ENCODE measurements around the gene OR52H1.

OR52H1 gene

DNA sequence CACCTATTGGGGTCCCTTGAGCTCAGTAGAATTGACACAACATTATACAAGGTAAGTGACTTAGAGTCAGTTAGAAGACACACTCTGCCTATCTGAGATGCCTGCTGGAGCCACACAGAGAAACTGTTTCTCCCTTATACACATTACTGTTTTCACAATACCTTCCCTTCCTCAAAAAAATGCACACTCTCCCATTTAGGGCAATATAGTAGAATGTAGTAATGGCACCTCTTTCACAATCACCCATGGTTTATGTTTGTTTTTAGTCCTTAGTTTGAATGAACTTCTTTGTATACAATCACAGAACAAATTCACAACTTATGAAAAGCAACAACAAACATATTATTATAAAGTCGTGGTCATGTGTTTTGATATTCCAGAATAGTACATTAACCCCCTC is 14.3 kb downstream of the OR52H1 start:
- no peak for DNase-seq (ENCODE audit: low spot score)
- TF ChIP-seq, protein P1, sequence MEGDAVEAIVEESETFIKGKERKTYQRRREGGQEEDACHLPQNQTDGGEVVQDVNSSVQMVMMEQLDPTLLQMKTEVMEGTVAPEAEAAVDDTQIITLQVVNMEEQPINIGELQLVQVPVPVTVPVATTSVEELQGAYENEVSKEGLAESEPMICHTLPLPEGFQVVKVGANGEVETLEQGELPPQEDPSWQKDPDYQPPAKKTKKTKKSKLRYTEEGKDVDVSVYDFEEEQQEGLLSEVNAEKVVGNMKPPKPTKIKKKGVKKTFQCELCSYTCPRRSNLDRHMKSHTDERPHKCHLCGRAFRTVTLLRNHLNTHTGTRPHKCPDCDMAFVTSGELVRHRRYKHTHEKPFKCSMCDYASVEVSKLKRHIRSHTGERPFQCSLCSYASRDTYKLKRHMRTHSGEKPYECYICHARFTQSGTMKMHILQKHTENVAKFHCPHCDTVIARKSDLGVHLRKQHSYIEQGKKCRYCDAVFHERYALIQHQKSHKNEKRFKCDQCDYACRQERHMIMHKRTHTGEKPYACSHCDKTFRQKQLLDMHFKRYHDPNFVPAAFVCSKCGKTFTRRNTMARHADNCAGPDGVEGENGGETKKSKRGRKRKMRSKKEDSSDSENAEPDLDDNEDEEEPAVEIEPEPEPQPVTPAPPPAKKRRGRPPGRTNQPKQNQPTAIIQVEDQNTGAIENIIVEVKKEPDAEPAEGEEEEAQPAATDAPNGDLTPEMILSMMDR (IDR thresholded peaks at IDR 0.05; ENCODE audit: extremely low read depth, missing control alignments): no peak

DNA sequence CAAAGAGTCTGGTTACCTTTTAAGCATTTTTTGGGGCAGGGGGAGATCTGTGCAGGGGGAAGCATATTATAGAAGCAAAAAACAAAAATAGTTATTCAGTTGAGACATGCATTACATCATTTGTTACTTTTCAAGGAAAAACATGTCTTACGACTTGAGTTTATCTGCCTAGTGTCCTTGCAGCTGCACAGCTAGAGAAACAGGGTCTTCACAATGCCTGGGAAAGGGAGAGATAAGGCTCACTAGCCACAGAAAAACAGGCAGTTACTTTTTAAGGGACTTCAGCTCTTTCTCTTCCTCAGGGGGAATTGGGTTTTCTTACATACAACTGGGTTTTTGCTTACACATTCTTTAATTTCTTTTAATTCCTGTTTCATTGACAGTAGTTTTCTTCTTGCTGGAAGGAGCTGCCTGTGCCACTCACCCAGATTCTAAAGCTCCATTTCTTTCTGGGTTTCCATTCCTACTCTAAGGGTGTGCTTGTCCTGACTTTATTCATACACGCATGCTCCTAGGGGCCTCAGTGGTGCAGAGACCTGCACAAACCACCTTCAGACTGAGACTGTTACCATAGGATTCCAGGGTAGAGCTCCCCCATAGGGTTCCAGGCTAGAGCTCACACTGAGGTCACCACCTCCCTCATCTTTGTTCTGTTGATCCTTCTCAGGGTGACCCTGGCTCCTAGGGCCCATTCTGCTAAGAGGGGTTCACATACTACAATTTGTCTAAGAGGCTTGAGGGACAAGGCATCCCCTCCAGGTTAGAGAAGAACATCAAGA is 17.1 kb downstream of the OR52H1 start:
- TF ChIP-seq, protein P1 (IDR thresholded peaks at IDR 0.05; ENCODE audit: extremely low read depth, missing control alignments): no peak
- no peak for DNase-seq (ENCODE audit: low spot score)

DNA sequence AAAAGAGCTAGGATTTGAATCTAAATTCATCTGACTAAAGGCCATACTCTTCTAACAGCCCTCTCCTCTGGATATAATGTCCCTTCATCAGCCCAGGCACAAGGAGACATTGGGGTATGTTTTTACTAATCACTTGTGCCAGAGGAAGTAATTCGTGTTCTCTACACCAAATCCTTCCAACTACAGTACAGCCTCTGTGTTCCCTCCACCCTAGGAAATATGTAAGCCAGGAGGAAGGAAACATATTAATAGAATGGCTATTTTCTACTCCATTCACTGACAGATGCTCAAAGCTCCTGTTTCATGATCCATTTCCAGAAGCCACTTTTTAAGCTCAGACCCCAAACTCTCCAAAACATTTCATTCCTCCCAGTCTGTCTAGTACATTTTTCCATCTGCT is 19.8 kb downstream of the OR52H1 start:
- TF ChIP-seq, protein P1 (IDR thresholded peaks at IDR 0.05; ENCODE audit: extremely low read depth, missing control alignments): no peak
- DNase-seq (ENCODE audit: low spot score): no peak

DNA sequence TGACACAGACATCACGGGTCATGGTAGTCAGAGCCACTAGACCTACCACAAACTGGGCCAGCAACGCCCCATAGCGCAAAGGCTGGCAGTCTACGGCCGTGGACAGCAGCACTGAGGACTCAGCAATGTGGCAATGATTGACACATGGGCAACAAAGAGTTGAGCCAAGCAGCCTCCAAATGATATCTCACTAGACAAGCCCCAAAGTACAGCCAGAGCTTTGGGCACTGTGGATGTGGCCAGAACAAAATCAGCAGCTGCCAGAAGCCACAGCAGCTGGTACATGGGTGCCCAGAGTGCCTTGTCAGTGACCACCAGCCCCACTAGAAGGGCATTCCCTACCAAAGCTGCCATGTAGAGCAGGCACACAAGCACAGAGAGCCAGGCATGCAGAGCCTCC is 20.6 kb downstream of the OR52H1 start:
- TF ChIP-seq, protein P1 (IDR thresholded peaks at IDR 0.05; ENCODE audit: extremely low read depth, missing control alignments): no peak

DNA sequence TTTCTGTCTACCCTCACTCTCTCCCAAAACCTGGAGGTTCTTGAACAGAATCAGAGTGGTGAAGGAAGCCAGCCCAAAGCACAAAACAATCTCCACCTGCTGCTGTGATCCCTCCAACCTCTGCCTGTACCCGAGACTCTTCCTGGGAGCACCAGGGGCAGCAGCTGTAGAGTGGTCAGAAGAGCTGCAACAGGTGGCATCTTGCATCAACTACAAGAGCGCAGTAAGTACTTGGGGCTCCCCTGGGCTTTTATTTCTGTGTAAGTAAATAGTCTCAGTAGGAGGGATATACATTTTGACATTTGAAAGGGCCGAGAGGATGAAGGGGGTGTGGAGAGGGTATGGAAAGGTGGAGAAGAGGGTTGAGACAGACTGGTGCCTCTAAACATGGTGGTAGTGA is 23.6 kb downstream of the OR52H1 start:
- no peak for DNase-seq (ENCODE audit: low spot score)
- TF ChIP-seq, protein P1 (IDR thresholded peaks at IDR 0.05; ENCODE audit: extremely low read depth, missing control alignments): no peak

More for the DNA sequence above, 20.6 kb downstream of the OR52H1 start:
- no peak for DNase-seq (ENCODE audit: low spot score)

DNA sequence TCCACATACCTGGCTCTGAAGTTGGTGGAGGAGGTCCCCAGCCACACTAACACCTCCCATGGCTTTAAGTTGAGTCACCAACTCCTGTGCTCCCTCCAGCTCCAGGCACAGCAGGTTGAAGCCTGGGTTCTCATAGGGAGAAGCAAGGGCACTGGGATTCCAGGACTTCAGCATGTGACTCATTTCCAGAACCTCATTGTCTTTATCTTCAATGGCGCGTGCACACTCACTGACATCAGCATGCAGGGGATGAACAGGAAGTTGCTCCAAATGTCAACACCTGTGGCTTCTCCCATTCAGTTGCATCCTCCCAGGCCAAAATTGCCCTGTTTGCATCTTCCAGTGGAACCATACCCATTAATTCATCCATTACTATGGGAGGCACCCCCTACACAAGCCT is 26.0 kb downstream of the OR52H1 start:
- no peak for DNase-seq (ENCODE audit: low spot score)
- TF ChIP-seq, protein P1 (IDR thresholded peaks at IDR 0.05; ENCODE audit: extremely low read depth, missing control alignments): no peak

DNA sequence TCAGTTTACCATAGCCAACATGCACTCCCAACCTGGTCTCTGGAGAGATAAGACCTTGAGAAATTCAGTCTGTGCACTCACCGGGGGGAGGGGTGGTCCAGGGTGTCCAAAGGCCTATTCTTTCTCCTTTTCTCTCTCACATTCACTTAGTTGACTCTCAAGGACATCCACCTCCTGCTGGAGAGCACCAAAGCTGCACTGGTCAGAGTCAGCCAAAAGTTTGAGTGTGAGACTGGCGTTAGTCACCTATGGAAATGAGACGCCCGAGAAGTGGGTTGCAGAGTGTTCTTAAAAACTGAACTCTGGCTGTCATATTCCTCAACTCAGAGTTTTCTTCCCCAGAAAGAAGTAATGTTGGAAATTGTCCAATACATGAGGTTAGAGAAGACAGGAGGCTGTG is 26.8 kb downstream of the OR52H1 start:
- no peak for DNase-seq (ENCODE audit: low spot score)
- TF ChIP-seq, protein P1 (IDR thresholded peaks at IDR 0.05; ENCODE audit: extremely low read depth, missing control alignments): no peak

All from GM20000 (cell line).